ENCODE results near the gene BIRC5.

DNA sequence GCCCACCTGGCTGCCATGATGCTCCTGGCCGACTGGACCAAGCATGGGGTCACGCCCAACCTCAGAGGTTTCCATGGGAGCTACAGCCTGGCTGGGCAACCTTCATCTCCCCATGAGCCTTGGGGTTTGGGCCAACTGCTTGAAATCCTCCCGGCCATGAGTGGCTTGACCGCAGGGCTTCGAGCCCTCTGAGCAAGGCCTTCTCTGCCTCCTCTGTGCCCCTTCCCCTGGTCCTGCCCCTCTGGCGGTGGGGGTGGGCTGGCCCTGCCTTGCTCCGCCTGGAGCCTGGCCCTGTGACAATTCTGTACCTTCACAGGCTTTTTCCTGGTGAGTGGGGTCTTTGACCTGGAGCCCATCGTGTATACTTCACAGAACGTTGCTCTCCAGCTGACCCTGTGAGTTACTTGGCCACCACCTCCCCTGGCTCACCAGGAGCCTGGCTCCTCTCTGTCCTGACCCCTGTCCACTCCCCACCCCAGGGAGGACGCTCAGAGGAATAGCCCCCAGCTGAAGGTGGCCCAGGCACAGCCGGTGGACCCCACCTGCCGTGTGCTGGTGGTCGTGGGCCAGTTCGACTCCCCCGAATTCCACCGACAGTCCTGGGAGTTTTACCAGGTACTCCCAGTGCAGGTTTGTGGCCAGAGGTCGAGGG, 8.8 kb upstream of the BIRC5 start:
- TF ChIP-seq, protein P1, sequence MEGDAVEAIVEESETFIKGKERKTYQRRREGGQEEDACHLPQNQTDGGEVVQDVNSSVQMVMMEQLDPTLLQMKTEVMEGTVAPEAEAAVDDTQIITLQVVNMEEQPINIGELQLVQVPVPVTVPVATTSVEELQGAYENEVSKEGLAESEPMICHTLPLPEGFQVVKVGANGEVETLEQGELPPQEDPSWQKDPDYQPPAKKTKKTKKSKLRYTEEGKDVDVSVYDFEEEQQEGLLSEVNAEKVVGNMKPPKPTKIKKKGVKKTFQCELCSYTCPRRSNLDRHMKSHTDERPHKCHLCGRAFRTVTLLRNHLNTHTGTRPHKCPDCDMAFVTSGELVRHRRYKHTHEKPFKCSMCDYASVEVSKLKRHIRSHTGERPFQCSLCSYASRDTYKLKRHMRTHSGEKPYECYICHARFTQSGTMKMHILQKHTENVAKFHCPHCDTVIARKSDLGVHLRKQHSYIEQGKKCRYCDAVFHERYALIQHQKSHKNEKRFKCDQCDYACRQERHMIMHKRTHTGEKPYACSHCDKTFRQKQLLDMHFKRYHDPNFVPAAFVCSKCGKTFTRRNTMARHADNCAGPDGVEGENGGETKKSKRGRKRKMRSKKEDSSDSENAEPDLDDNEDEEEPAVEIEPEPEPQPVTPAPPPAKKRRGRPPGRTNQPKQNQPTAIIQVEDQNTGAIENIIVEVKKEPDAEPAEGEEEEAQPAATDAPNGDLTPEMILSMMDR (IDR thresholded peaks at IDR 0.05 in 4 of 5, conservative IDR thresholded peaks at IDR 0.05 in 1 of 5), result no peak
- no peak for TF ChIP-seq POLR2A (IDR thresholded peaks at IDR 0.05)

Measured in gastrocnemius medialis (tissue), 4 donors.